ENCODE results near the gene BEND7.

The BEND7 gene

DNA sequence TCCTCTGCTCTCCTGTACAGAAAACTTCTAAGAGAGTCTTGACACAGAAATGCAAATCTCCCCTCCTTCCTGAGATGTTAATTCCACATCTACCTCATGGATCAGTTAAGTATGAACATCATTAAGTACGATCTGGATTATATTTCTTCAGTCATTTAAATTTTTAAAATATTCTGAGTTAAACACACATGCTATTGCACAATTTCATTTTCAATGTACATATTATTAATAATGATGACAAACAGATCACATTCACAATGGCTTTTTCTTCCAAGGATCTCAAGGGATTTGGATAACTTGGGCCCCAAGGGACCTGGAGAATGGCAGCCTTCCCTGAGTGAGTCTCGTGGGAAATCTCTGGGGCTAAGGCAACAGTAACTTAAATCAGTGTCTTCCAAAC lies 16.2 kb downstream of the BEND7 start:
- Mint-ChIP-seq H3K27me3 (peaks cover 29 to 32% of the 10 kb centered on the region in 2 donors), H3K36me3 (no peaks in the 10 kb centered on the region), H3K4me1 (no peaks in the 10 kb centered on the region), H3K27ac (no peak overlapping the region), H3K9me3 (no peaks in the 10 kb centered on the region), H3K4me3 (no peak overlapping the region)
- DNase-seq (no peak), ATAC-seq (replicated peaks) (no peak)

- Mint-ChIP-seq H3K27ac (no peak overlapping the region), H3K4me3 (no peak overlapping the region), H3K36me3 (no peaks in the 10 kb centered on the region), H3K27me3 (peaks cover 27 to 31% of the 10 kb centered on the region in 2 donors), H3K4me1 (no peaks in the 10 kb centered on the region), H3K9me3 (no peaks in the 10 kb centered on the region)
- no peak for DNase-seq
- ATAC-seq (replicated peaks) = no peak
Observed at GRCh38 chr10:13511409-13511808, 17.4 kb downstream of the BEND7 start.

DNA sequence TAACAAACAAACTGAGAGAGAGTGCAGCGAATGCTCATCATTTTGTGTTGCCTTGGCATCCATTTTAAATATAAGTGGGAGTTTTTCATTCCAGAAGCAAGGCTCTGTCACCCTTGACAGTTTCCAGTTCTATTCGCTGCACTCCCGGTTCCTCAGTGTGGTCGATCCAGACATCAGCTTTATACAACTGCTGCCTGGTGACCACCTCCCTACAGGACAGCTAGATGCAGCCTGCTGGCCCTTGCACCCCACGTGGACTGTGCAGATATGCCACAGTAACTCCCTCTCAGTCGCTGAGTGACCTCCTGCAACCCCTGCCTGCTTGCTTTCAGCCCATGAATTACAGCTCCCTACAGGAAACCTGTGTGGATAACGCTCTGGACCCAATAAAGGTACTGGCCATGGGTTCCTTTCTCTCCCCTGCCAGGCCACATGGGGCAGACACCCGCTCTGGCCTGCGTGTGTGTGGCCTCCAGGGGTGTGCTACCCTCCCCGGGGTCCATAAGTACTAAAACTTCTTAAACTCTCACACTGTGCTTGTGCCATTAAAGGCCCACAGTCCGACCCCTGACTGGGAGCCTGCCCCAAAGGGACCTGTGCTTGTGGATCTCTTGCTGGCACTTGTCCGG lies 23.6 kb downstream of the BEND7 start:
- H3K4me3 Mint-ChIP-seq = no peak overlapping the region
- DNase-seq (no peak), ATAC-seq (replicated peaks) (no peak)
- H3K27me3 Mint-ChIP-seq = peaks cover 6 to 20% of the 10 kb centered on the region in 2 donors
- no peaks in the 10 kb centered on the region for H3K9me3 Mint-ChIP-seq
- no peak overlapping the region for H3K27ac Mint-ChIP-seq
- H3K4me1 Mint-ChIP-seq = peaks cover 0 to 3% of the 10 kb centered on the region in 2 donors
- no peaks in the 10 kb centered on the region for H3K36me3 Mint-ChIP-seq

GRCh38 chr10:13503745-13504463 lies 24.9 kb downstream of the BEND7 start:
- no peak for ATAC-seq (replicated peaks)

DNA sequence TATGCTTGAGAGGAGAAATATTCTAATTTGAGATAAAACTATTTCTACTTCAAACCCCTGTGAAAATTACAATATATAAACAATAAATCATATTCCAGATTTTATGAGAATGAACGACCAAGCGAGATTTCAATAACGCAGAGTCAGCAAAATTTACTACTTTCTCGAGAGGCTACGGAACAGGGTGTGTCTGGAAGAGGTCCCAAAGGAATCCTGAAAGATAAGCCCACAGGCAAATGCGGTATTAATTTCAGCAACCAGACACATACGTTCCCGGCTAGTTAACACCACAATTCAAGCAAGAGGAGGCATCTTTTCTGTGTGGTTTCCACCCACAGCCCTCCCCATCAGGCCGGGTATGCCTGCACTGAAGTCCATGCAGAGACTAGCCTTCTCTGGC lies 26.4 kb downstream of the BEND7 start:
- Mint-ChIP-seq H3K4me1 (peaks cover 0 to 3% of the 10 kb centered on the region in 2 donors), H3K9me3 (no peaks in the 10 kb centered on the region)
- ATAC-seq (replicated peaks) = no peak

More at GRCh38 chr10:13503745-13504463, 24.9 kb downstream of the BEND7 start:
- H3K4me1 Mint-ChIP-seq = peaks cover 0 to 3% of the 10 kb centered on the region in 2 donors
- no peak overlapping the region for H3K27ac Mint-ChIP-seq
- H3K9me3 Mint-ChIP-seq = no peaks in the 10 kb centered on the region
- no peak overlapping the region for H3K4me3 Mint-ChIP-seq
- H3K27me3 Mint-ChIP-seq = peaks cover 6 to 20% of the 10 kb centered on the region in 2 donors
- DNase-seq = no peak
- H3K36me3 Mint-ChIP-seq = no peaks in the 10 kb centered on the region

GRCh38 chr10:13500201-13500600 lies 28.6 kb downstream of the BEND7 start:
- ATAC-seq (replicated peaks) (no peak), DNase-seq (no peak)
- no peaks in the 10 kb centered on the region for H3K36me3 Mint-ChIP-seq
- H3K4me1 Mint-ChIP-seq = peaks cover 0 to 3% of the 10 kb centered on the region in 2 donors
- no peaks in the 10 kb centered on the region for H3K9me3 Mint-ChIP-seq
- peaks cover 0 to 16% of the 10 kb centered on the region in 2 donors for H3K27me3 Mint-ChIP-seq
- H3K27ac Mint-ChIP-seq = no peak overlapping the region
- H3K4me3 Mint-ChIP-seq = no peak overlapping the region

More for the DNA sequence above, 26.4 kb downstream of the BEND7 start:
- H3K4me3 Mint-ChIP-seq = no peak overlapping the region
- H3K36me3 Mint-ChIP-seq = no peaks in the 10 kb centered on the region
- no peak for DNase-seq
- H3K27ac Mint-ChIP-seq = no peak overlapping the region
- H3K27me3 Mint-ChIP-seq = peaks cover 6 to 20% of the 10 kb centered on the region in 2 donors

DNA sequence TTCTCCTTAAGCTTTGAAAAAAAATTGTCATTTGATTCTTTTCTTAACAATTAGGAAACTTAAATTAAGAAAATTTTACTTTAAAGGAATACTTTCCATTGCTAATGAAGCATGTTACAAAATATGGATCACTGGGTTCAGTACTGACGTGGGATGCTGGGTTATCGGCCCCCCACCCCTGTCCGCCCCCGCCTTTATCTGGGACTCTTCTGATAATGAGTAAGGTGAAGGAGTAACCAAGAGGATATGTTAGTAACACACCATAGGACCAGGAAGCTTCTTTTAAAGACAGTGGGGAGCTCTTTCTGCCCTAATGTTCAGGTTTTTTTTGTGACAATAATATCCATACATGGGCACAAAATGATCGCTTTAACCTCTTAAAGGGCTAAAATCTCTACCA lies 29.7 kb downstream of the BEND7 start:
- Mint-ChIP-seq H3K36me3 (no peaks in the 10 kb centered on the region), H3K27me3 (peaks cover 0 to 16% of the 10 kb centered on the region in 2 donors), H3K27ac (no peak overlapping the region), H3K4me1 (peaks cover 0 to 3% of the 10 kb centered on the region in 2 donors), H3K4me3 (no peak overlapping the region), H3K9me3 (no peaks in the 10 kb centered on the region)
- no peak for ATAC-seq (replicated peaks)
- DNase-seq = no peak

GRCh38 chr10:13496931-13497330 lies 31.9 kb downstream of the BEND7 start:
- H3K4me3 Mint-ChIP-seq = no peak overlapping the region
- no peaks in the 10 kb centered on the region for H3K36me3 Mint-ChIP-seq
- no peak overlapping the region for H3K27ac Mint-ChIP-seq
- no peak for DNase-seq
- H3K9me3 Mint-ChIP-seq = no peaks in the 10 kb centered on the region
- H3K4me1 Mint-ChIP-seq = no peaks in the 10 kb centered on the region
- no peak for ATAC-seq (replicated peaks)
- peaks cover 0 to 8% of the 10 kb centered on the region in 2 donors for H3K27me3 Mint-ChIP-seq

GRCh38 chr10:13496164-13496563 lies 32.6 kb downstream of the BEND7 start:
- no peaks in the 10 kb centered on the region for H3K4me1 Mint-ChIP-seq
- no peak overlapping the region for H3K4me3 Mint-ChIP-seq
- H3K9me3 Mint-ChIP-seq = no peaks in the 10 kb centered on the region
- peaks cover 0 to 8% of the 10 kb centered on the region in 2 donors for H3K27me3 Mint-ChIP-seq
- no peaks in the 10 kb centered on the region for H3K36me3 Mint-ChIP-seq
- ATAC-seq (replicated peaks) (no peak), DNase-seq (no peak)
- no peak overlapping the region for H3K27ac Mint-ChIP-seq

- Mint-ChIP-seq H3K4me3 (no peak overlapping the region), H3K4me1 (peaks cover 2 to 6% of the 10 kb centered on the region in 2 donors), H3K9me3 (no peaks in the 10 kb centered on the region), H3K27ac (no peak overlapping the region), H3K27me3 (peaks cover 0 to 13% of the 10 kb centered on the region in 2 donors), H3K36me3 (no peaks in the 10 kb centered on the region)
- DNase-seq = no peak
- no peak for ATAC-seq (replicated peaks)
Observed at GRCh38 chr10:13492493-13493180, 36.2 kb downstream of the BEND7 start.

DNA sequence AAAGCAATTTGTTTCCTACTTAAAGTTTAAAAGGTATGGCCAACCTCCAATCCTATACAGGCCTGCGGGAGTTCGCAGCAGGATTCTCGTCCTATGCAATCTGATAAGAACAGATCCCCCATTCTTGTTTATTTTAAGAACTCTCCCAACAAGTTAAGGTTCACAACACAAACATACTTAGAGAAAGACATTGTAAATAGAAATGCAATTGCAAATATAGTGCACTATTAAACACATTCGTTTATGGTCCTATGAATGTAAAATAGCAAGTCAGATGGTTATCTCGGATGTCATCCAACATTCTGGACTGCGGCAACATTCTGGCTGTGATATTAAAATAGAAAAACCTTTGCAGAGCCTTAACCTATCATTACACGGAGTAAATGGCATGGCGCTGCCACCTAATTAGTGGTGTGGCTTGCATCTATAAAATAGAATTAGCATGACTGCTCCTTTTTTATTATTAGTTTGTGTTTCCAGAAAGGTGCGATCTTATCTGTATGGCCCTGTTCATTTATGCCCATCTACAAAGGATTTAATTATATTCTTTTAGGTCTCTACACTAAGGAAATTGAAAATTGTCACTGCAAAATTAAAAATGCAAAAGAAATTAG lies 37.0 kb downstream of the BEND7 start:
- H3K4me3 Mint-ChIP-seq = no peak overlapping the region
- peaks cover 0 to 13% of the 10 kb centered on the region in 2 donors for H3K27me3 Mint-ChIP-seq
- DNase-seq (no peak), ATAC-seq (replicated peaks) (no peak)
- H3K27ac Mint-ChIP-seq = no peak overlapping the region
- H3K36me3 Mint-ChIP-seq = no peaks in the 10 kb centered on the region
- no peaks in the 10 kb centered on the region for H3K9me3 Mint-ChIP-seq
- peaks cover 2 to 6% of the 10 kb centered on the region in 2 donors for H3K4me1 Mint-ChIP-seq

DNA sequence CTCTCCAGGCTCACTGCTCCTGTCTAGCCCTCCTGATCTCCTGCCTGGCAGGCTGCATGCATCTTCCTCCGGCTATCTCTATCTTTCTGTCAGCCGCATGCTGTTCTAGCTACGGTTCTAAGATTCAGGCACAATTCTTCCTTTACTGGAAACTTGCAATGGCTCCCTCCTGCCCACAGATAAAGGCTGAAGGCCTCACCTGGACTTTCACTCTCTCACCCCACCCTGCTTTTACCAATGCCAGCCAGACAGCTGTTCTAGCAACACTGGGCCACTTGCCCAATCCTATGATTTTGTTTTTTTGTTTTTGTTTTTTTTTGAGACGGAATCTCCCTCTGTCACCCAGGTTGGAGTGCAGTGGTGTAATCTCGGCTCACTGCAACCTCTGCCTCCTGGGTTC lies 38.3 kb downstream of the BEND7 start:
- no peak for DNase-seq
- Mint-ChIP-seq H3K4me3 (no peak overlapping the region), H3K36me3 (no peaks in the 10 kb centered on the region), H3K27ac (no peak overlapping the region), H3K4me1 (peaks cover 2 to 6% of the 10 kb centered on the region in 2 donors), H3K27me3 (peaks cover 0 to 5% of the 10 kb centered on the region in 2 donors), H3K9me3 (no peaks in the 10 kb centered on the region)
- ATAC-seq (replicated peaks) = no peak

- H3K27me3 Mint-ChIP-seq = peaks cover 0 to 5% of the 10 kb centered on the region in 2 donors
- no peaks in the 10 kb centered on the region for H3K9me3 Mint-ChIP-seq
- H3K27ac Mint-ChIP-seq = no peak overlapping the region
- no peaks in the 10 kb centered on the region for H3K36me3 Mint-ChIP-seq
- ATAC-seq (replicated peaks) (no peak), DNase-seq (no peak)
- H3K4me1 Mint-ChIP-seq = peaks cover 4 to 13% of the 10 kb centered on the region in 2 donors
- H3K4me3 Mint-ChIP-seq = no peak overlapping the region
Observed at GRCh38 chr10:13489035-13489599, 39.7 kb downstream of the BEND7 start.

- Mint-ChIP-seq H3K36me3 (no peaks in the 10 kb centered on the region), H3K27me3 (peaks cover 0 to 5% of the 10 kb centered on the region in 2 donors), H3K4me1 (peaks cover 18 to 34% of the 10 kb centered on the region in 2 donors), H3K4me3 (no peak overlapping the region), H3K27ac (no peak overlapping the region), H3K9me3 (no peaks in the 10 kb centered on the region)
- DNase-seq = no peak
- no peak for ATAC-seq (replicated peaks)
Observed at GRCh38 chr10:13485623-13486022, 43.2 kb downstream of the BEND7 start.

Measured in stimulated activated naive B cell treated with anti-CD40 and anti-IgM and Interleukin-4, amounts not matched to agents 10 μg/mL and 1 μg/mL and 100 μg/mL, for 72 hours (primary cell).